NCI-H1930 (cell line): ENCODE measurements around the gene OASL.
A peak's percentile ranks its signal among the peaks of the same experiment; 100 is the strongest.

Experiments
- DNase-seq, 2 experiments: peaks; one replicate each; lab custom pipeline; 2025; lab: John Stamatoyannopoulos, UW

Gene OASL

DNA sequence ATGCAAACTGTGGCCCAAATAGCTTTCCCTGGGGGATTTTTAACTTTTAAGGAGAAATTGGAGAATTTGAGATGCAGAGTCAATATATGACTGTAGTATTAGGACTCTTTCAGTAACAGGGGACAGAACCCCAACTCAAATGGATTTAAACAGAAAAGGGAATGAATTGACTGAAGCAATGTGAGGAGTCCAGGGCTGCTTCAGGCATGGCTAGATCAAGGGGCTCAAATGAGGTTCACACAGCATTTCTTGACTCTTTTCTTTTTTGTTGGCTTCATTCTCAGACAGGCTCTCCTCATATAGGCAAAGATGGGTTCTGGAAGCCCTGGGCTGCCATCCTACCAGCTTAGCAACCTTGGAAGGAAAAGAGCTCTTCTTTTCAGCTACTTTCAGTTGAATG is 47.1 kb downstream of the OASL start:
- no peak for DNase-seq

GRCh38 chr12:120990487-120991055 is 48.5 kb downstream of the OASL start:
- no peak for DNase-seq

DNA sequence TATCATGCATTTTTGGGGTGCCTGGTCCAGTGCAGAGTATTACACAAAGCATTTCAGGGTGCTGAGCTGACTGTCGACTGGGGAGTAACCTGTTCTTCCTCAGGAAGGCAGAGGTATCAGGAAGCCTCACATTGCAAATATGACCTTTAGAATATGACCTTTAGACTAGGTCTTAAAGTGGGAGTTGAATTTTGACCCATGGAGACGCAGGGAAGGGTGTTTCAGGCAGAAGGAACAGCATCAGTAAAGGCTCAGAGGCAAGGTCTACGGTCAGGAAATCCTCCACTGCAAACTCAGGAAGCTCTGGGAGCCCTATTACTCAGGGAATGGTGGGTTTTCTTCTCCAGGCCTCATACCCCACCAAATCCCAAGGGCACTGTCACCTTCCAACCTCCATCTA is 49.4 kb downstream of the OASL start:
- no peak for DNase-seq

- DNase-seq, result no peak
Measured at GRCh38 chr12:120988658-120989057, 50.4 kb downstream of the OASL start.

GRCh38 chr12:120988234-120988633 is 50.8 kb downstream of the OASL start:
- DNase-seq, result no peak

DNA sequence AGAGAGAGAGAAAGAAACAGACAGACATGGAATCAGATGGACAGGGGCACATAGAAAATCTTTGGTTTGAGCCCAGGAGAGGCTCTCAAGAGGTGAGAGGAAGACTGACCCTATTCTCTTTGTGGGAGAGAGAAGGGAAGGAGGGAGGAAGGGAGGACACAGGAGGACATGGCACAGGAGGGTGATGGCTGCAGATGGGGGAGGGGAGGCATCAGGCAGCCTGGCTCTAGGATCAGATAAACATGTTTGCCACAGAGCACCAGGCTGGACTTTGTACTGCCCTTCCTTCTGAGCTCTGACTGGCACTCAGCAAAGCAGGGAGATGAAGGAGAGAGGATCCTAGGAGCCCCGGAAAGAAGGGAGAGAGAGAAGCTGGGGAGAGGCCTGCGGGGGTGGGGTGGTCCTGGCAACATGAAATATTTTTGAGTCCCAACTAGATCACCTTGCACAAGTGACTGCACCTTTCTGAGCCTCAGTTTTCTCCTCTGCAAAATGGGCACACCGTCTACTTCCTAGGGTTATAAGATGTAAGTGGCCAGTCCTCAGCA is 54.6 kb downstream of the OASL start:
- no peak for DNase-seq

- DNase-seq, result no peak
Measured at GRCh38 chr12:120983759-120984158, 55.3 kb downstream of the OASL start.

- DNase-seq, result no peak
Measured at GRCh38 chr12:120982659-120983058, 56.4 kb downstream of the OASL start.

DNA sequence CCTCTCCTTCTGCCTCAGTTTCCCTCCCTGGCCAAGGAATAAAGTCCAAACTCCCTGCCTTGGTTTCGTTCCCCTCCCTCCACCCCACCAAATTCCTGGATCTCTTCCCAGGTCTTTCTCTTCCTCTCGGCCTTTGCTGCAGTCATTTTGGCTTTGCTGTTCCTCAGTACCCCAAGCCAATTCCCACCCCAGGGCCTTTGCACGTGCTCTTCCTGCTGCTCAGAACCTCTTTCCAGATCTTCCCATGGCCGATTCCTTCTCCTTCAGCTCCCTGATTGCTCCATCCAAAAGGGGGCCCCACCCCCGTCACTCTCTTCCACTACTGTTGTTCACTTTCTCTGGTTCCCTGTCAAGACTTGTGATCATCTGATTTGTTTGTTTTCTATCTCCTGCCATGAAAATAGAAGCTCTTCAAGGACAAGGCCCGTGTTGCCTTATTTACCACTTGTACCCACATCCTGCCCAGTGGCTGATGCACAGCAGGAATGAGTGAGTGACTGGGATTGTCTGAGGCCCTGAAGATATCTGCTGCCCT is 57.6 kb downstream of the OASL start:
- DNase-seq, result no peak

DNA sequence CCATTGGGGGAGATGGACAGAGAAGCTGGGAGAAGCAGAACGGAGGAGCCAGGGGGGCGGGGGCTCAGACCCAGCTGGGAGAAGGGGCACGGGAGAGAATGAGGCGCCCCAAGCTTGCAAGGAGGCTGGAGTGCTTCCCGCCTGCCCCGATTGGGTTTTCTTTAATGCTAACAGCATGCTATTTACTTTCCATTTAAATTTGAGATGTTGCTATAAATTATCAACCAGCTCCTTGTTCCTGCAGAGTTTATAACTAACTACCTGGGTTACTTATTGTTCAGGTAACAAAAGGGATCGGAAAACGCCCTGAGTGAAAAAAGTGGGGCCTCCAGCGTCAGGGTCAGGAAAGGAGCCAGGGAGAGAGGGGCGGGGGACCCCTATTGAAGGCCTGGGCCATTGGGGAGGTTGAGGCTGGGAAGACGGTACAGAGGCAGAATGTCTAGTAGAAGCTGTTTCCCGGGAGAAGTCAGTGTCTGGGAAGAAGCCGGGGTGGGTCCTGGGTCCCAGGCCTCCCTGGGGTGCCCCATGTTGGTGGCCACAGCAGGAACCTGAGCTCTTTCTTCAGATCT is 58.2 kb downstream of the OASL start:
- no peak for DNase-seq

DNA sequence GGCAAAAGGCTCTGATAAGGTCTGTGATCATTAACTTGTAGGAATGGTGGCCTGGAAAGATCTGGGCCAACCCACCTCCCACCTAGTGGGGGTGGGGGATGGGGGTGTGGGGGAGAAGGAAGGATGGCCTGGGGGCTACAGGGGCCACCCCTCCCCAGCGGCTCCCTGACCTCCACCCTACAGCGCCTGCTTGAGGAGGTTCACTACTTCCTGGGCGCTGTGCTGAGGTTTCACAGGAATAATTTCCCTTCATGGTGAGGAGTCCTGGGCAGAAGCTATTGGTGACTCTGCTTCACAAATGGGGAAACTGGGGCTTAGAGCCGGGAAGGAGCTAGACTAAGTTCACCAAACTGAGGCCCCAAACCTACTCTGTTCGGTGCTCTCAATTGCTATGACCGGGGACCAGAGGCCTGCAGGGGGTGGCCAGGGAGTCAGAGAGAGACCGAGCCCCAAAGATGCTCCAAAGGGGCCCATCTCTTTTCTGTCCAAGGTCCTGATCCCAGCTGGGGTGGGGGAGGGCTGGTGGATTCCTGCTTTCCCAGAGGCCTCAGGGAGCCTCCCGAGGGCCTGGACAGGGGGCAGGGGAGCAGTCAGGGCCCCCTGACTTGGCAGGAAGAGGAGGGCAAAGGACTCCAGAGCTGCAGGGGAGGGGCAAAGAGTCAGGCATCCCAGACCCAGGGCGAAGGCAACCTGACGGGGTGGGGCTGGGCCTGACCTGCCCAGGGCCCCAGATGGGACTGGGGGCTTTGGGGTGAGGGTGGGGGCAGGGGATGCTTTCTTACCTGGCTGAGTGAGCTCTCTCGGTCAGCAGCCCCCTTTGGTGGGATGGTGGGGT is 59.0 kb downstream of the OASL start:
- no peak for DNase-seq

DNA sequence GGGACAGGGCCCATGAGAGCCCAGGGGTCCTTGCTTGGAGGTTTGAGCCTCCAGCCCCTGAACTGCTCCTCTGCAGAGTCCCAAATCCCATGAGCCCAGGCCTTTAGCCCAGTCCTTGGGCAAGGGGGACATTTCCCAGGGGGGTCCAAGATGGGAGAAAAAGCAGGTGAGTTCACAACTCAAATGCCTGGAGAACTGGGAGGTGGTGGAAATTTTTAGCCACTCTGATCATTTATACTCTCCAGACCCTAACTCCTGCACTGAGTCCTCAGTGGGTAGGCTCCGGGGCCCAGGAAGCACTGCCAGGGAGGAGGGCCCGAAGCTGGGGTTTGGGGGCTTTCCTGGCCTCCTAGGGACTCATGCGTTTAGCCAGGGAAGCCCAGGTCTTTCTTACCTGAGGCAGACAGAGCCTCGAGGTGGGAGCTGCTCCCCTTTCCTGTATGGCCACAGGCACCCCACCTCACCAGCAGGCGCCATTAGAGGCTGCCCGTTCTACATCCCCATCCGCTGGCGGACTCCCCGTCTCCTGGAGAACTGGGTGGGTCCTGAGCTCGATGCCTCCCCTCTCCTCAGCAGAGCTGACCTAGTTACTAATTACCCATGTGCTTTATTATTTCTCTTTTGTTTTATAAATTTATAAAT is 59.7 kb downstream of the OASL start:
- DNase-seq, result no peak

DNA sequence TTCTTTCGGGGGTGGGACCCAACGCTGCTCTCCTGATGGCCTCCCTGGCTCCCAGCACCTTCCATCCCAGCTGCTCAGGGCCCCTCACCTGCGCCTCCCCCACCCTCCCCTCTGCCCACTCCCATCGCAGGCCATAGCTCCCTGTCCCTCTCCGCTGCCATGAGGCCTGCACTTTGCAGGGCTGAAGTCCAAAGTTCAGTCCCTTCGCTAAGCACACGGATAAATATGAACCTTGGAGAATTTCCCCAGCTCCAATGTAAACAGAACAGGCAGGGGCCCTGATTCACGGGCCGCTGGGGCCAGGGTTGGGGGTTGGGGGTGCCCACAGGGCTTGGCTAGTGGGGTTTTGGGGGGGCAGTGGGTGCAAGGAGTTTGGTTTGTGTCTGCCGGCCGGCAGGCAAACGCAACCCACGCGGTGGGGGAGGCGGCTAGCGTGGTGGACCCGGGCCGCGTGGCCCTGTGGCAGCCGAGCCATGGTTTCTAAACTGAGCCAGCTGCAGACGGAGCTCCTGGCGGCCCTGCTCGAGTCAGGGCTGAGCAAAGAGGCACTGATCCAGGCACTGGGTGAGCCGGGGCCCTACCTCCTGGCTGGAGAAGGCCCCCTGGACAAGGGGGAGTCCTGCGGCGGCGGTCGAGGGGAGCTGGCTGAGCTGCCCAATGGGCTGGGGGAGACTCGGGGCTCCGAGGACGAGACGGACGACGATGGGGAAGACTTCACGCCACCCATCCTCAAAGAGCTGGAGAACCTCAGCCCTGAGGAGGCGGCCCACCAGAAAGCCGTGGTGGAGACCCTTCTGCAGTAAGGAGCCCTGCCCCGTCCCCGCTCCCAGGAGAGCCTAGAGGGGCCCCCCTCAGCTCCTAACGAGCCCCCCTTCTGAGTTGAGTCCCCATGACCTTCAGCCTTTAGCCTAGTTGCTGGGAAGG is 60.5 kb downstream of the OASL start, which contains the start of gene HNF1A:
Gene HNF1A (plus strand): TSS at position 248 of the 924 bp plus-strand sequence. CDS start 226 bp downstream, at position 474.
- no peak for DNase-seq

GRCh38 chr12:120977531-120978295 is 61.3 kb downstream of the OASL start:
- DNase-seq, result no peak

DNA sequence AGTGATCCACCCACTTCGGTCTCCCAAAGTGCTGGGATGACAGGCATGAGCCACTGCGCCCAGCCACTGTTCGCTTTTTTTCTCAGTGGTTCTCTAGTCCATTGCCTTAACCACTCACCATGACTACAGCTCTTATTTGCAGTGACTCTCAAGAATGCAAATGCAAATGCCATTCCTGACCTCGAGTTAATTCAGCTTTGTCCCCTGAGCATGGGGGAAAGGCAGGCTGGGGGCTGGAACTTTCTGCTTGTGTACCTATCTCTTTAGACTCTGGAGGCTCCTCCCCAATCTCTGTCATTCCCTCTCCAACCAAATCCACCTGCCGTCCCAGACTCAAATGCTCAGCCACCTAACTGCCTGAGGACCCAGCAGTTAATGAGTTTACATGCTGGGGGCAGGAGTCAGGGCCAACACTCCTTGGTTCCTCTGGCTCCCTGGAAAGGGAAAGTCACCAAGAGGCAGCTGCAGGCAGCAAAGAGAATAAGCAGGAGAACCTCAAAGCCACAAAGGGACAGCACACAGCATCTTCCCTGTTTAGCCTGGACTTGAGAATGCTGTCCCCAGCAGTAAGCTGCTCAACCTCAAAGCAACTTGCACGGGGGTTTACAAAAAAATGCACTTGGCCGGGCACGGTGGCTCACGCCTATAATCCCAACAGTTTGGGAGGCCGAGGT is 66.0 kb downstream of the OASL start:
- DNase-seq, result no peak

DNA sequence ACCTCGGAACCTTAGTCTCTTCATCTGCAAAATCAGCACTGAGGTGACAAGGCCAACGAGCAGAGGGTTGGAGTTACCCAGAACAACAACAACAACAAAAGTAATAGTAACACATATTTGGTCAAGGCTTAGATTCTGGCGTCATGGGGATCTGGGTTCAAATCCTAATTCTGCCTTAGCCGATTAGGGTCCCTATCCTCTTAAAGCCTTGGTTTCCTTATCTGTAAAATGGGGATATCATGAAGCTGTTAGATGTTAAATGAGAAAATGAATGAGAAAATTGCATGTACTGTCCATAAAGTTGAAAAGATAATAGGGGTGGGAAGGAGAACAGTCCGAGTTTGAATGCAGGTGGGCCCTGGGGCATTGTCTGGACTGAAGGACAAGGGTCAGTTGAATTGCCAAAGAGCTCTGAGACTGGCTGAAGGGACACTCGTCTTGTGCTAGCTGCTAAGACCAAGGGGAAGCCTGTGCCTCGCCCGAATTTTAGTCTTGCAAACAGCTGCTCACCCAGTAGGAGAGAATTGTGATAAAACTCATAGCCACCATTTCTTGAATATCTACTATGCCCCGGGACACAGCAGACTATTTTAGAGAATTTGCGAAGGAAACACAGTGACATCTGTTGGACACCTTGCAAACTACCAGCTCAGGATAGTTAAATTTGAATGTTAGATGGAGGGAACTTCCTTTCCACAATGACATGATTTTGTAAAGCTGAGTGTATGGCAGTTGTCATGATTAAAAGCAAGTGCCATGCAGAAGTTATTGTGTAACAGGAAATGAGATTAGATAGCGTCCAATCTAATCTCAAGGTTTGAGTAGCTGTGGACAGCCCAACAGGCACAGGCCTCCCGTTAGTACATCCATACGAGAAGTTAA is 67.5 kb downstream of the OASL start:
- peak in 1 of 2 experiments; percentile 34 for DNase-seq

DNA sequence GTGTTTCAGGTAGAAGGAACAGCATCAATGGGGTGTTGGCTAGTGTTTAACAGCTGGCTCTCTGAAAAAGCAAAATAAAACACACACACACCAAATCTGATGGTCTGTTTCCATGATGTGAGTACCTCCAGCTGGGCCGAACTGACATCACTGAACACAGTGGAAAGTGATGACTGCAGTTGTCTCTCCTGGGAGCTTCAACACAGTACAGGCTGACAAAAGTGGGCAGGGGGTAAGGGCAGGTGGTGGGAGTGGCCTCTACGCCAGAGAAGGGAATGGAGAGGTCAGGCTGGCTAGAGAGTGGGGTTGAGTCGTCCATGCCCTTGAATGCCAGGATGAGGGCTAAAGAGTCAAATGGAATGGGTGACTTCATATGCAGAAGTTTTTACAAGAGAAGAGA is 68.7 kb downstream of the OASL start:
- no peak for DNase-seq
